Esophagus squamous epithelium (tissue), 5 donors: Measurements from ENCODE around the gene TTC21A. TPM values are rescaled to one million over a fixed set of nuclear protein-coding genes. Genes with fewer than 3 reads are reported as not detected.

Source experiments
- DNase-seq: peaks from one replicate; lab custom pipeline; 2025; lab: John Stamatoyannopoulos, UW
- H3K27ac ChIP-seq, 4 donors: fragments of 200-600 bp; sonication (generic); one replicate each; pipeline ENCODE4 v1.5.1; 2016 to 2019; ENCODE audit warnings: mild to moderate bottlenecking in 1 of 4
- H3K27me3 ChIP-seq, 4 donors: fragments of 200-600 bp; sonication (generic); 1 replicate in 3 of 4; 2 replicates in 1 of 4; pipeline versions ENCODE4 v1.5.1 to v1.6.0; 2017 to 2021; ENCODE audit warnings: antibody characterized with exemption in 1 of 4
- H3K36me3 ChIP-seq, 3 donors: fragments of 200-600 bp; sonication (generic); one replicate each; pipeline ENCODE4 v1.5.1; 2016 to 2019
- H3K4me1 ChIP-seq, 3 donors: fragments of 200-600 bp; sonication (generic); one replicate each; pipeline ENCODE4 v1.5.1; 2017 to 2019
- H3K4me3 ChIP-seq, 4 donors: fragments of 200-600 bp; sonication (generic); 1 replicate in 3 of 4; 2 replicates in 1 of 4; pipeline ENCODE4 v1.5.1; 2016 to 2019; ENCODE audit warnings: mild to moderate bottlenecking in 2 of 4, moderate library complexity in 1 of 4
- H3K9me3 ChIP-seq, 3 donors: fragments of 200-600 bp; sonication (generic); one replicate each; pipeline ENCODE4 v1.5.1; 2016 to 2019
- CTCF ChIP-seq, 6 experiments: fragments of 450-650 bp in 4 of 6; fragments of 200-600 bp in 2 of 6; sonication (generic) in 2 of 6; IDR thresholded peaks; one replicate each; pipeline ENCODE4 v1.5.1; 2016 to 2019; ENCODE audit warnings: antibody characterized with exemption in 6 of 6, mild to moderate bottlenecking in 4 of 6, moderate library complexity in 4 of 6
- POLR2A ChIP-seq, 4 donors: fragments of 450-650 bp; IDR thresholded peaks; one replicate each; pipeline ENCODE4 v1.6.1; 2017; ENCODE audit warnings: antibody characterized with exemption in 4 of 4, mild to moderate bottlenecking in 4 of 4, moderate library complexity in 3 of 4
- WGBS, 2 donors: methylation state at CpG; one replicate each; pipeline ENCODE4 v1.1.5; 2018; 5-methylcytosine and 5-hydroxymethylcytosine counted together
- intact Hi-C: fragments of 100-400 bp; cut with DNase I; formaldehyde crosslinking; loops from one replicate; pipeline ENCODE4 v1.15.0; 2022
- total RNA-seq, 4 donors: library from RNA; depleted of rRNA; stranded (reverse); fragments of >200 nt; gene quantifications; one replicate each; pipeline ENCODE4 v1.1.0, GENCODE V29; 2016
- donor health status: DM: yes; HTN: yes; CAD: no.

The TTC21A gene
- total RNA-seq, 4 donors from 2014 or later, result 1.6 to 2.9 (median 2.5) TPM

- no peaks in the 10 kb centered on the region for H3K9me3 ChIP-seq
- no peak overlapping the region for H3K4me3 ChIP-seq
- no peak overlapping the region for H3K27ac ChIP-seq
- WGBS, 2 donors, result 76 to 83% methylated on average over 3 of the region's 3 CpGs
- DNase-seq, result no peak
- H3K27me3 ChIP-seq, result no peaks in the 10 kb centered on the region
- peaks cover 5 to 96% (median 21%) of the 10 kb centered on the region in 3 donors for H3K36me3 ChIP-seq
- TF ChIP-seq POLR2A (IDR thresholded peaks at IDR 0.05) (no peak), CTCF (IDR thresholded peaks at IDR 0.05) (no peak)
- intact Hi-C loops, result no loop called here
- H3K4me1 ChIP-seq, result no peaks in the 10 kb centered on the region
Observed at GRCh38 chr3:39088889-39089288, 18.6 kb upstream of the TTC21A start.

GRCh38 chr3:39090922-39091321 is 16.6 kb upstream of the TTC21A start:
- H3K36me3 ChIP-seq, result peaks cover 5 to 100% (median 31%) of the 10 kb centered on the region in 3 donors

GRCh38 chr3:39094851-39095677 is 12.4 kb upstream of the TTC21A start:
- peak overlapping the region in 2 of 4 donors; percentile 40 to 54 for H3K27ac ChIP-seq
- 75 to 78% methylated on average over 7 of the region's 7 CpGs for WGBS, 2 donors

More at GRCh38 chr3:39090922-39091321, 16.6 kb upstream of the TTC21A start:
- Histone ChIP-seq H3K9me3 (no peaks in the 10 kb centered on the region), H3K27me3 (no peaks in the 10 kb centered on the region), H3K27ac (no peak overlapping the region), H3K4me1 (peaks cover 0 to 3% (median 0%) of the 10 kb centered on the region in 3 donors), H3K4me3 (no peak overlapping the region)
- intact Hi-C loops, result no loop called here
- no peak for DNase-seq
- TF ChIP-seq POLR2A (IDR thresholded peaks at IDR 0.05), result no peak
- 68 to 79% methylated on average over 2 of the region's 2 CpGs for WGBS, 2 donors

GRCh38 chr3:39095778-39096177 is 11.7 kb upstream of the TTC21A start:
- H3K36me3 ChIP-seq, result peaks cover 34 to 100% (median 52%) of the 10 kb centered on the region in 3 donors

More at GRCh38 chr3:39094851-39095677, 12.4 kb upstream of the TTC21A start:
- peaks cover 0 to 4% (median 0%) of the 10 kb centered on the region in 3 donors for H3K4me1 ChIP-seq
- H3K4me3 ChIP-seq, result no peak overlapping the region
- DNase-seq, result no peak
- peaks cover 26 to 100% (median 56%) of the 10 kb centered on the region in 3 donors for H3K36me3 ChIP-seq
- TF ChIP-seq POLR2A (IDR thresholded peaks at IDR 0.05), result no peak
- no peak for TF ChIP-seq CTCF (IDR thresholded peaks at IDR 0.05)
- intact Hi-C loops, result no loop called here
- no peaks in the 10 kb centered on the region for H3K9me3 ChIP-seq
- no peaks in the 10 kb centered on the region for H3K27me3 ChIP-seq

GRCh38 chr3:39096775-39097174 is 10.7 kb upstream of the TTC21A start:
- H3K27ac ChIP-seq, result peak overlapping the region in 2 of 4 donors; percentile 5 to 19
- TF ChIP-seq CTCF (IDR thresholded peaks at IDR 0.05) (no peak), POLR2A (IDR thresholded peaks at IDR 0.05) (no peak)
- no peak for DNase-seq
- WGBS, 2 donors, result 53 to 62% methylated on average over 3 of the region's 3 CpGs
- no peak overlapping the region for H3K4me3 ChIP-seq
- H3K4me1 ChIP-seq, result peaks cover 0 to 9% (median 8%) of the 10 kb centered on the region in 3 donors
- H3K27me3 ChIP-seq, result no peaks in the 10 kb centered on the region
- H3K36me3 ChIP-seq, result peaks cover 35 to 92% (median 48%) of the 10 kb centered on the region in 3 donors
- no peaks in the 10 kb centered on the region for H3K9me3 ChIP-seq
- intact Hi-C loops, result no loop called here

More at GRCh38 chr3:39095778-39096177, 11.7 kb upstream of the TTC21A start:
- Histone ChIP-seq H3K9me3 (no peaks in the 10 kb centered on the region), H3K27me3 (no peaks in the 10 kb centered on the region), H3K4me1 (peaks cover 0 to 4% (median 0%) of the 10 kb centered on the region in 3 donors), H3K27ac (peak overlapping the region in 2 of 4 donors; percentile 19 to 57), H3K4me3 (no peak overlapping the region)
- intact Hi-C loops, result no loop called here
- 68 to 74% methylated on average over 3 of the region's 3 CpGs for WGBS, 2 donors
- DNase-seq, result no peak
- no peak for TF ChIP-seq CTCF (IDR thresholded peaks at IDR 0.05)
- no peak for TF ChIP-seq POLR2A (IDR thresholded peaks at IDR 0.05)
